Testis (tissue), 3 donors: ENCODE data around the gene DISC1. TPM values are rescaled to one million over a fixed set of nuclear protein-coding genes. Genes with fewer than 3 reads are reported as not detected.

ENCODE experiments used
- DNase-seq: peaks from one replicate; pipeline ENCODE4 v3.0.0-alpha.2; 2019
- H3K27ac ChIP-seq, 2 donors: fragments of 200-600 bp; sonication (generic); one replicate each; pipeline ENCODE4 v1.5.1; 2019
- H3K27me3 ChIP-seq: fragments of 200-600 bp; sonication (generic); one replicate; pipeline ENCODE4 v1.5.1; 2019
- H3K36me3 ChIP-seq: fragments of 200-600 bp; sonication (generic); one replicate; pipeline ENCODE4 v1.5.1; 2017; ENCODE audit warnings: low read depth; ENCODE audit errors: missing control alignments
- H3K4me1 ChIP-seq: fragments of 200-600 bp; sonication (generic); one replicate; pipeline ENCODE4 v1.5.1; 2019
- H3K4me3 ChIP-seq, 2 donors: fragments of 200-600 bp; sonication (generic); one replicate each; pipeline ENCODE4 v1.5.1; 2017 to 2019
- H3K9me3 ChIP-seq: fragments of 200-600 bp; sonication (generic); one replicate; pipeline ENCODE4 v1.5.1; 2017
- POLR2A ChIP-seq: fragments of 450-650 bp; IDR thresholded peaks from one replicate; pipeline ENCODE4 v1.6.1; 2017; ENCODE audit warnings: antibody characterized with exemption, mild to moderate bottlenecking, moderate library complexity
- WGBS, 2 donors: methylation state at CpG; one replicate each; pipeline ENCODE4 v1.1.5; 2018; 5-methylcytosine and 5-hydroxymethylcytosine counted together
- intact Hi-C: fragments of 100-400 bp; cut with DNase I; formaldehyde crosslinking; loops from one replicate; pipeline ENCODE4 v1.15.1; 2023; ENCODE audit warnings: low total_unique reads
- polyA plus RNA-seq: library from polyadenylated mRNA; stranded (reverse); fragments of 350-450 nt; fragmentation: Illumina TruSeq; extraction: RNeasy Lipid Tissue Mini Kit (QIAGEN cat#74804); gene quantifications from one replicate; pipeline ENCODE4 v1.2.3, GENCODE V29; 2014; ENCODE audit warnings: low read depth, low replicate concordance; ENCODE audit not compliant: insufficient read depth
- total RNA-seq, 2 donors: library from RNA; depleted of rRNA; stranded (reverse); fragments of >200 nt; gene quantifications; one replicate each; pipeline ENCODE4 v1.2.3, GENCODE V29; 2016
- TF ChIP-seq, protein P1 (sequence below), 3 experiments: fragments of 450-650 bp in 2 of 3; fragments of 200-600 bp in 1 of 3; sonication (generic) in 1 of 3; IDR thresholded peaks; one replicate each; pipeline ENCODE4 v1.5.1; 2016 to 2019; ENCODE audit warnings: antibody characterized with exemption in 3 of 3, mild to moderate bottlenecking in 2 of 3, moderate library complexity in 1 of 3

Gene DISC1
- total and polyA plus RNA-seq, 3 donors from 2014 or later = 1.8 to 6.8 (median 5.7) TPM

DNA sequence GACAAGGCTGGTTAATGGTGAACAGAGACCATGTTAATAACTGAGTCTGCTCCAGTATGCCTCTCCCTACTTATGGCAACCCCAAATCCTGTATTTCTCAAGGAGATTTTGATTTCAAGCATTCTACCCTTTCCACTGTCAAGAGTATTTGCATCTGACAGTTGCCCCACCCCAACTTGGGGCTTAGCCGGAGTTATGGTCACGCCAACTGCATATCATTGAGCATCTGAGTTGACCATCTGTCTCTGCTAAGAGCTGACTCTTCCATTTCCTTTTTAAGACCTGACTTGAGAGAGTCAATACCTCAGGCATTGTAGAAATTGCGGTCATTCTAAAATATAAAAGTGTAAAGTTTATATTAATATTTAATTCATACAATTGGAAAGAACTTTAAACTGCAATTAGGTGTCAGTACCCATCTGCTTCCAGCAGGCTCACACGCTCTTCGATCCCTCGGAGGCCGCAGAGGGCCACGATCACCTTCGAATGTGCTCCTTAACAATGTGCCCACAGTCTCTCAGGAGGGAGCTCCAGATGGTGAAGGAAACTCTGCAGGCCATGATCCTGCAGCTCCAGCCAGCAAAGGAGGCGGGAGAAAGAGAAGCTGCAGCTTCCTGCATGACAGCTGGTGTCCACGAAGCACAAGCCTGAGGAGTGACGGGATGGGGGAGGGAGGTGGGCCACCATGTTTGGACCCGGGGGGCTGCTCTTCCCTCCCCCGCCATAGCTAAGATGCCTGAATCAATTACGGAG lies 409.8 kb downstream of the DISC1 start:
- no peak for DNase-seq
- Histone ChIP-seq H3K4me3 (no peak overlapping the region), H3K4me1 (no peaks in the 10 kb centered on the region), H3K9me3 (no peaks in the 10 kb centered on the region), H3K36me3 (no peaks in the 10 kb centered on the region), H3K27ac (no peak overlapping the region), H3K27me3 (no peaks in the 10 kb centered on the region)
- TF ChIP-seq, protein P1, sequence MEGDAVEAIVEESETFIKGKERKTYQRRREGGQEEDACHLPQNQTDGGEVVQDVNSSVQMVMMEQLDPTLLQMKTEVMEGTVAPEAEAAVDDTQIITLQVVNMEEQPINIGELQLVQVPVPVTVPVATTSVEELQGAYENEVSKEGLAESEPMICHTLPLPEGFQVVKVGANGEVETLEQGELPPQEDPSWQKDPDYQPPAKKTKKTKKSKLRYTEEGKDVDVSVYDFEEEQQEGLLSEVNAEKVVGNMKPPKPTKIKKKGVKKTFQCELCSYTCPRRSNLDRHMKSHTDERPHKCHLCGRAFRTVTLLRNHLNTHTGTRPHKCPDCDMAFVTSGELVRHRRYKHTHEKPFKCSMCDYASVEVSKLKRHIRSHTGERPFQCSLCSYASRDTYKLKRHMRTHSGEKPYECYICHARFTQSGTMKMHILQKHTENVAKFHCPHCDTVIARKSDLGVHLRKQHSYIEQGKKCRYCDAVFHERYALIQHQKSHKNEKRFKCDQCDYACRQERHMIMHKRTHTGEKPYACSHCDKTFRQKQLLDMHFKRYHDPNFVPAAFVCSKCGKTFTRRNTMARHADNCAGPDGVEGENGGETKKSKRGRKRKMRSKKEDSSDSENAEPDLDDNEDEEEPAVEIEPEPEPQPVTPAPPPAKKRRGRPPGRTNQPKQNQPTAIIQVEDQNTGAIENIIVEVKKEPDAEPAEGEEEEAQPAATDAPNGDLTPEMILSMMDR (IDR thresholded peaks at IDR 0.05) = no peak
- no peak for TF ChIP-seq POLR2A
- intact Hi-C loops = no loop called here
- WGBS, 2 donors = 80 to 84% methylated on average over 15 of the region's 15 CpGs

GRCh38 chr1:232037774-232038388 lies 411.3 kb downstream of the DISC1 start:
- H3K4me1 ChIP-seq = no peaks in the 10 kb centered on the region
- no peak for DNase-seq
- TF ChIP-seq, protein P1 (IDR thresholded peaks at IDR 0.05) = no peak
- TF ChIP-seq POLR2A = no peak
- intact Hi-C loops = no loop called here
- no peaks in the 10 kb centered on the region for H3K27me3 ChIP-seq
- H3K9me3 ChIP-seq = no peaks in the 10 kb centered on the region
- no peaks in the 10 kb centered on the region for H3K36me3 ChIP-seq
- H3K27ac ChIP-seq = no peak overlapping the region
- 81 to 100% methylated on average over 1 of the region's 1 CpG for WGBS, 2 donors
- no peak overlapping the region for H3K4me3 ChIP-seq

GRCh38 chr1:232038706-232039677 lies 412.4 kb downstream of the DISC1 start:
- no peak overlapping the region for H3K27ac ChIP-seq
- no peak for DNase-seq
- no peaks in the 10 kb centered on the region for H3K9me3 ChIP-seq
- TF ChIP-seq, protein P1 (IDR thresholded peaks at IDR 0.05) = no peak
- TF ChIP-seq POLR2A = no peak
- 63 to 69% methylated on average over 8 of the region's 8 CpGs for WGBS, 2 donors
- H3K4me1 ChIP-seq = no peaks in the 10 kb centered on the region
- no peak overlapping the region for H3K4me3 ChIP-seq
- no peaks in the 10 kb centered on the region for H3K27me3 ChIP-seq
- intact Hi-C loops = no loop called here
- no peaks in the 10 kb centered on the region for H3K36me3 ChIP-seq

DNA sequence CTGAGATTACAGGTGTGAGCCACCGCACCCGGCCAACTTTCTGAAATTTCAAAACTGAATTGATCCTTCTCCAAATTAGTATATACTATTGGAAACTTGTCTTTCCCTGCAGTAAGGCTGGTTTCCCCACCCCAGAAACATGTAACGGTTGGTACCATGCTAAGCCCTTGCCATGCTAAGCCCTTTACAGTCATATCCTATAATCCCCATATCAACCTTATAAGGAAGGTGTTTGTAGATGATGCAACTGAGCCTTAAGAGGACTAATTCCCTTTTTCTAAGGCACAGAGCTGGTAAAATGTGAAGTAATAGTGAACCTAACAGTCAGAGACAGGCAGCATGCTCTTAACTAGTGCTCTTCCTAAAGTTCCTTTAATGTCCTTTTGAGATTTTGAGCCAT lies 413.7 kb downstream of the DISC1 start:
- Histone ChIP-seq H3K36me3 (no peaks in the 10 kb centered on the region), H3K27ac (no peak overlapping the region), H3K4me3 (no peak overlapping the region), H3K27me3 (no peaks in the 10 kb centered on the region), H3K9me3 (no peaks in the 10 kb centered on the region), H3K4me1 (no peaks in the 10 kb centered on the region)
- 97 to 100% methylated on average over 3 of the region's 3 CpGs for WGBS, 2 donors
- TF ChIP-seq, protein P1 (IDR thresholded peaks at IDR 0.05) = no peak
- no peak for TF ChIP-seq POLR2A
- intact Hi-C loops = no loop called here
- no peak for DNase-seq
